ENCODE measurements around the gene CCRL2.
"Not testable (repeated sequence)": the region's sequence is repeated elsewhere in the genome, so short reads cannot be mapped to it uniquely, and the experiment has no call there.

The CCRL2 gene

DNA sequence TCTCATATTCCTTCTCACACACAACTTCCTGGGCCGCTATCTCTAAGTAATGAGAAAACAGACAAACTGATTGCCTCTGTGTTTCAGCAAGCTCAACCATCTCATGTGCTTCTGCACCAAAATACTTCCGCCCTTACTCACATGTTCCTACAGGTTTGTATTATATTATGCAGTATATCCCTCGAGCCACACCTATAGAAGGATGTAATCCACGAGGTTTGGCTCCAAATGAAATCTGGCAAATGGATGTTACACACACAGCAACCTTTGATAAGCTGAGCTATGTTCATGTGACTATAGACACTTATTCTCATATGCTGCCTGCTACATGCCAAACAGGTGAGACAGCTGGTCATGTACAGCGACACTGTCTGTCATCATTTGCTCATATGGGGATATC, 22.6 kb downstream of the CCRL2 start:
- DNase-seq: no peak

DNA sequence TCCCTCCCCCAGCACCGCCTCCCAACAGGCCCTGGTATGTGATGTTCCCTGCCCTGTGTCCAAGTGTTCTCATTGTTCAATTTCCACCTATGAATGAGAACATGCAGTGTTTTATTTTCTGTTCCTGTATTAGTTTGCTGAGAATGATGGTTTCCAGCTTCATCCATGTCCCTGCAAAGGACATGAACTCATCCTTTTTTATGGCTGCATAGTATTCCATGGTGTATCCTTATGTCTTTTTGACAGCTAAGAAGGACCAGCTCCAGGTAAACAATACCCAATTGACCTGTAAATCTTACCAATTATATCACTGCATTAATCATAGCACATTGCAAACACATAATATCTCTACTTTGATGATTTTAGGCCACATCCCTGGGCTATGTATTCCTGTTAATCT, 23.8 kb downstream of the CCRL2 start:
- not testable (repeated sequence) for DNase-seq

GRCh38 chr3:46431905-46432304, 24.8 kb downstream of the CCRL2 start:
- not testable (repeated sequence) for DNase-seq

DNA sequence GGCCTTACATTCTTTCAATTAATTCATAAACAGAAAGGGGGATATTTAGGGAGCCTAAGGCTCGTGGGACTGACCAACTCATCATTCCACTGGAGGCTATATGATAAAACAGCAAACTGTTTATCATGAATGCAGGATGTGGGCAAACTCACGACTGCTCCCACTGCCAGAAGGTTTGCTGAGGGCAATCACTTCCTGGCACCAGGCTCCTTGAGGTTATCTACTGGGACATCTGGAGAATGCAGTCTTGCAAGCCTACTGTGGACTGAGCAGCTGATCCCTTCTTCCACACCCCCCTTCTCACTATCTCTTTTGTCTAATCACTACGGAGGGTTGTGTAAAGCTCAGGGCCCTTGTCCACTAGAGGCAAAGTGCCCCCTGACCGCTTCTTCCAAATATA, 26.1 kb downstream of the CCRL2 start:
- not testable (repeated sequence) for DNase-seq

DNA sequence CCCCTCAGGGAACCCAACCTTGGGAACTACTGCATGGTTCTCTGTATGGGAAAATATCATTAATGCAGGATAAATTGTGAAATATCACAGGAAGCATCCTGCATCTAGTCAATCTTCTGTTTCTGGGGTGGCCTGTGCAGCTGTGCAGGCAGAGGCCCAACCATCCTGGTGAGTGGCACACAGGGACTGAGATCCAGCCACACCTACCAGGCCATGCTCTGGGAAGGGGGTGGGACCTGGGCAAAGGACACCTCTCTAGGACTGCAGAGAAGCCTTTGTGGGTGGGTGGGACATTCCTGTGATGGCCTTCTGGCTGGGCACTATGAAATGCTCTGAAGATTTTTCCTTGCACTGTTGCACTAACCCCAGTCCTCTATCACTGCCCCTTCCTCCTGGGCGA, 26.8 kb downstream of the CCRL2 start:
- DNase-seq: no peak

DNA sequence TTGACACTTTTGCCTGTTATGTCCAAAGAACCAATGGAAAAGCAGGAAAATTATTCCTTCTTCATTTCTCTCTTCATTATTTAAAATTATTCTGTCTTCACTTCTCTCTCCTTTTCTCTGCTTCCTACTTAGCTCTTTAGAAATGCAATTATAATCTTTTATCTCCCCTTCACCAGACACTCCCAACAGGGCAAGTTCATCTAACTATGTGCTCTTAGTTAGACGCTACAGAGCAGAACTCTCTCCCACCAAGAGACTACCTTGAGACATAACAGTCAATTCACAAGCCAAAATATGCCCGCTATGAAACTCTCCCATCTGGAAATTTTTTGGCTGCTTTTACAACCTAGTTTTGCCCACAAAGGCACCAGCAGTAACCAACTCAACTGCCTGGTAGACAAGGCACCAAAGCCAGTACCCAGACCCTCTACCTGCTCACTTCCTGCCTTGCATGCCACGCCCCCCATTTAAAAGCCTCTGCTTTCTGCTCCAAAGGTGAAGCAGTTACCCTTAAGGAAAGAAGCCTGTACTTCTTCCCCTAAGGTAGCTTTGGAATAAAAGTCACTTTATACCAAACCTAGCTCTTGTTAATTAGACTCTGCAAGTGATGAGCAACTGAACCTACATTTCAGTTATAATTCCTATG, 28.1 kb downstream of the CCRL2 start:
- DNase-seq: no peak

- no peak for DNase-seq
Observed at GRCh38 chr3:46438831-46439230, 31.8 kb downstream of the CCRL2 start.

- DNase-seq: no peak
Observed at GRCh38 chr3:46440531-46441294, 33.7 kb downstream of the CCRL2 start.

DNA sequence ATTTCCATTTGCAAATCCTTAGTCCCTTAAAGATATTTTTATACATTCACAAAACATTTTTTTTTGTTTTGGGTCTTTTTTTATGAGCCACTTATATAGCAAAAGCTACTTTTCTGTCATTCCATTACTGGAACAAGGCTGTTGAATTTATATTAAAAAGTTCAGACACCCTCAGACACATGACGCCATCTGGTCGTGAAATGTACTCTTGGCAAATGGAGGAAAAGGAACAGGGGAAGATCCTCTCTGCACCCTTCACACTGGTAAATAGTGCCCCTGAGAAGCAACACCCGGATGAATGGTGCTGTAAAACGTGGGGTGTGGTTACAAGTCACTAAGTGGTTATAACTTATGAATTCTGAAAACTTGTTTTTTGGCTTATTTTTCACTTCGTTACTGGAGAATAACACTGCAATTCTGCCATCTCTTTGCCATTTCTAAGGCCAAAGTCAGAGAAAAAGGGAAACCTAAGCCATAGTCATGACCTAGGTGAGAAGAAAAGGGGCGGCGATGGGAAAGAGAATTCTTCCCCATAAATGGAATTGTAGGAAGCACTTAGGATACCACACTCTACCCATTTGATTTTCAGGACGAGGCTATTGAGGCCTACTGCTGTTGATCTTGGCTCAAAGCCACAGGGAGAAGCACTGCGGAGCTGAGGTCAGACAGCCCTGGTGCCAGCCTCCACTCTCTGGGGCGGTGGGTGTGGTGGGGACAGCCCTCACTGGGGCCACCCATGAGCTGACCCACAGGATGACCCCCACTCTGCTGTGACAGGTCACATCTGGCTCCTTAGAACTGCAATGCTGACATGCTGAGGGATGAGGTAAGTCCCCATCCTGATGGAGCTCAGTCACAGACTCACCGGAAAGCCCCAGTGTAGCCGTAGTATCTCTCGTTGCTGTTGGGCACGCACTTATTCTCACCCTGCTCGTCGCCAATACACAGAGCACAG, 35.8 kb downstream of the CCRL2 start:
- DNase-seq: peak; percentile 34

- no peak for DNase-seq
Observed at GRCh38 chr3:46447228-46447985, 40.3 kb downstream of the CCRL2 start.

- DNase-seq: no peak
Observed at GRCh38 chr3:46448721-46449120, 41.7 kb downstream of the CCRL2 start.

DNA sequence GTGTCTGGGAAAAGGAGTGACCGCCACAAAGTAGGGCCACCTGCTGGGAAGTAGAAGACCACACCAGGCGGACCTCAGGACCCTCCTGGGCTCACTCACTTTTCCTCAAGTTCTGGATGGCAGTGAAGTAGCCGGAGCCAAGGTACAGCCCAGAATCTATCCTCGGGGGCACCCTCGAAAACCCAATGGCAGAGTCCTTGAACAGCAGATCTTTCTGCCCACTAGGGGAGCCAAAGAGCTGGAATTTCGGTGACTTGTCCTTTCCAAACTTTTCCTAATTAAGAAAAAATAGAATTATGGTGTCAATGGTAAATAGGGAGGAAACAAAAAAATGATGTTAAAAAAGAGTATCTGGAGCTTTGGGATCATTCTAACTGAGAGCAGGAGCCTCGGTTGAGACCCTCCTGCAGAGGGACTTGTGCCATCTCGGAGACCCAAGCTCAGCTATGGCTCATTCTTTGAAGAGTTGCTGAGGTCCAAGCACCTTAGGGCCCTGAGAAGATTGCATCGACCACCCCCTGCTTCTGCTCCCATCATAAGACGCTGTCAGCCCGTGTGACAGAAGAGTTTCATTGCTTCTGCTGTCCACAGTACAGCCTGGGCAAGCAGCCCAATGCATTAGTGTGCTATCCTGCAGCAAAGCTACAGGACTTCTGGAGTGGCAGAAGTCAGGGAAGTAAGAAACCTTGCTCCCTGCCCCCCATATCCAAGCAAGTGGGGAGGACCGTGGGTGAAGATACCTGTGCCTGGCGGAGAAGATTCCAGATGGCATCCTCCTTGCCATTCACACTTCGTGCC, 42.9 kb downstream of the CCRL2 start:
- peak; percentile 5 for DNase-seq

- no peak for DNase-seq
Observed at GRCh38 chr3:46453526-46454208, 46.6 kb downstream of the CCRL2 start.

DNA sequence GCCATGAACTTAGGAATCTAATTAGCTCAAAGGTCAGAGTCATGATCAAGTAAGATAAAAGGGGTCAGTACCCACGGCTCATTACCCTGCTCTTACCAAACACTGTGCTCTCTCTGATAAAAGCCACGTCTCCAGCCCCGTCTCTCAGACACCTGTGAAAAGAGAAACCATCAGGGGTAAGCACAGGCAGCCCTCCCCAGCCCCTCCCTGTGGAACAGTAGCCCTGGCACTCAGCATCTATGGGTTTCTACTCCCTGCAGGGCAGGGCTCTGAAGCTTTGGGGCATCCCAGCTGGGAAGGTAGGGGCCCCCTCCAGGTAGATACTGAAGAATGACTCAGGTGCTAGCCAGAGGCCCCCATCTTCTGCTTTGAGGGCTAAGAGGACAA, 47.1 kb downstream of the CCRL2 start:
- no peak for DNase-seq

DNA sequence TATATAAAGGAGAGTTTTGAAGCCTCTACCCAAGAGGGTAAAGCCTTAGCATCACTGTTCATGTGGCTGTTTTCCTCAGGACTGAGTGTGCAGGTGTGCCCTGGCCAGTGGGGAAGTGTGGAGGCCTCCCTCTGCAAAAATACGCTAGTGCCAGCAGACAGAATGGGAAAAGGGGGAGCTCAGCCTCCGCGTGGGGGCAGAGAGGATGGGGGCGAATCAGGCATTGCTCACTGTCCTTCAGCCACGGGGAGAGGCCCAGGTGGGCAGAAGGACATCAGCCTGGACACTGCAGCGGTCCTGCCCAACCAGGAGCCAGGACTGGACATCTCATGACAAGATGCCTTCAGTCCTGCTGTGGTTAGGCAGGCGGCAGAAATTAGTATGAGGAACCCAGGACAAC, 47.5 kb downstream of the CCRL2 start:
- no peak for DNase-seq

GRCh38 chr3:46455231-46456115, 48.4 kb downstream of the CCRL2 start:
- DNase-seq: no peak

DNA sequence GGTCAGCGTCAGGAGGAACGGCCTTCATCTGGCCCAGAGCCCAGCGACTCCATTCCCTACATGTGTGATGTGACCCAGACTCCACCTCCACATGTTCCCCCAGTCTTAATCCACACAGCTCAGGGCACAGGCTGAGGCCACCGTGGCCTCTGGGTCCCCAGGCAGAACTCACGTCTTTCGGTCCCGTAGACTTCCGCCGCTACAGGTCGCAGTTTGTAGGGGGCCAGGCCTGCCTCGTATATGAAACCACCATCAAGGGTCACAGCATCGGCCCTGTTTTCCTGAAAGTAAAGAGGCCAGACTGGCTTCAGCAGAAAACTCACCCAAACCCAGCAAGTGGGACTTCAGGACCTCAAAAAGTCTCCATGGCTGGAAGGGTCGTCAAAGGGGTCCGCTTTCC, 49.1 kb downstream of the CCRL2 start:
- no peak for DNase-seq

All from fibroblast of skin of right biceps (primary cell).